H9 (cell line): Measurements from ENCODE around the gene RAP1B. TPM values are rescaled to one million over a fixed set of nuclear protein-coding genes. Genes with fewer than 3 reads are reported as not detected.

Experiments
- DNase-seq: peaks from one replicate; pipeline ENCODE4 v3.0.0-alpha.2; 2017
- H2AFZ ChIP-seq: one replicate; pipeline ENCODE4 v1.6.1; 2013; ENCODE audit warnings: mild to moderate bottlenecking, low read length, control low read depth, moderate library complexity
- H2AK5ac ChIP-seq: 2 replicates; pipeline ENCODE4 v1.6.1; 2013; ENCODE audit warnings: low read length, control low read depth, mixed read lengths; ENCODE audit not compliant: insufficient read length
- H2BK120ac ChIP-seq: one replicate; pipeline ENCODE4 v1.6.1; 2013; ENCODE audit warnings: low read depth, mild to moderate bottlenecking, low read length, control low read depth, inconsistent platforms; ENCODE audit not compliant: poor library complexity, severe bottlenecking
- H2BK12ac ChIP-seq: 2 replicates; pipeline ENCODE4 v1.6.1; 2013; ENCODE audit warnings: low read length, control low read depth, mixed read lengths, low read depth; ENCODE audit not compliant: insufficient read length
- H2BK15ac ChIP-seq: 2 replicates; pipeline ENCODE4 v1.6.1; 2013; ENCODE audit warnings: low read depth, low read length, control low read depth
- H2BK20ac ChIP-seq: one replicate; pipeline ENCODE4 v1.6.1; 2013; ENCODE audit warnings: low read depth, mild to moderate bottlenecking, low read length, control low read depth, inconsistent platforms; ENCODE audit not compliant: poor library complexity, severe bottlenecking
- H2BK5ac ChIP-seq: 2 replicates; pipeline ENCODE4 v1.6.1; 2013; ENCODE audit warnings: low read length, control low read depth, mixed read lengths; ENCODE audit not compliant: insufficient read length
- H3K14ac ChIP-seq: 2 replicates; pipeline ENCODE4 v1.6.1; 2013; ENCODE audit warnings: low read length, control low read depth; ENCODE audit not compliant: insufficient read depth
- H3K18ac ChIP-seq: 2 replicates; pipeline ENCODE4 v1.6.1; 2013; ENCODE audit warnings: low read depth, mild to moderate bottlenecking, mixed read lengths, low read length, control low read depth; ENCODE audit not compliant: insufficient read length
- H3K23ac ChIP-seq: 2 replicates; pipeline ENCODE4 v1.6.1; 2013; ENCODE audit warnings: low read length, control low read depth, mixed read lengths, low read depth; ENCODE audit not compliant: insufficient read length
- H3K23me2 ChIP-seq: 2 replicates; pipeline ENCODE4 v1.6.1; 2013; ENCODE audit warnings: low read depth, mild to moderate bottlenecking, mixed read lengths, low read length, control low read depth; ENCODE audit not compliant: insufficient read length, poor library complexity, severe bottlenecking
- H3K27ac ChIP-seq: 2 replicates; pipeline ENCODE4 v1.5.1; 2013; ENCODE audit warnings: low read length, control low read depth, mixed read lengths, low read depth; ENCODE audit not compliant: insufficient read length
- H3K27me3 ChIP-seq: 2 replicates; pipeline ENCODE4 v1.6.1; 2013; ENCODE audit warnings: low read length, control low read depth, inconsistent platforms; ENCODE audit not compliant: insufficient read depth
- H3K4ac ChIP-seq: 2 replicates; pipeline ENCODE4 v1.6.1; 2013; ENCODE audit warnings: low read depth, mild to moderate bottlenecking, control low read depth, inconsistent platforms, low read length, moderate library complexity
- H3K4me1 ChIP-seq: 2 replicates; pipeline ENCODE4 v1.6.1; 2013; ENCODE audit warnings: low read length, control low read depth, inconsistent platforms; ENCODE audit not compliant: insufficient read depth
- H3K4me2 ChIP-seq: 2 replicates; pipeline ENCODE4 v1.6.1; 2013; ENCODE audit warnings: low read length, control low read depth, mixed read lengths; ENCODE audit not compliant: insufficient read length, insufficient read depth
- H3K56ac ChIP-seq: 2 replicates; pipeline ENCODE4 v1.6.1; 2013; ENCODE audit warnings: low read depth, mild to moderate bottlenecking, mixed read lengths, low read length, control low read depth; ENCODE audit not compliant: insufficient read length
- H3K79me1 ChIP-seq: 2 replicates; pipeline ENCODE4 v1.6.1; 2013; ENCODE audit warnings: low read depth, mild to moderate bottlenecking, moderate library complexity, low read length, control low read depth, inconsistent platforms; ENCODE audit not compliant: insufficient read depth, poor library complexity, severe bottlenecking
- H3K79me2 ChIP-seq: 2 replicates; pipeline ENCODE4 v1.6.1; 2013; ENCODE audit warnings: low read length, control low read depth, inconsistent platforms; ENCODE audit not compliant: insufficient read depth
- H3K9ac ChIP-seq: 2 replicates; pipeline ENCODE4 v1.6.1; 2013; ENCODE audit warnings: low read length, control low read depth, mixed read lengths; ENCODE audit not compliant: insufficient read length; ENCODE audit errors: extremely low read depth
- H3K9me3 ChIP-seq: one replicate; pipeline ENCODE4 v1.6.1; 2013; ENCODE audit warnings: low read depth, low read length, inconsistent platforms; ENCODE audit not compliant: control insufficient read depth
- H3T11ph ChIP-seq: one replicate; pipeline ENCODE4 v1.6.1; 2013; ENCODE audit warnings: mild to moderate bottlenecking, low read length, control low read depth, inconsistent platforms
- H4K20me1 ChIP-seq: one replicate; pipeline ENCODE4 v1.6.1; 2013; ENCODE audit not compliant: control insufficient read depth, insufficient read length, insufficient read depth
- H4K5ac ChIP-seq: 2 replicates; pipeline ENCODE4 v1.6.1; 2013; ENCODE audit warnings: low read depth, mild to moderate bottlenecking, mixed read lengths, low read length, control low read depth; ENCODE audit not compliant: insufficient read length
- H4K8ac ChIP-seq: replicated peaks from 2 replicates; pipeline ENCODE4 v1.6.1; 2013; ENCODE audit warnings: low read length, control low read depth, mixed read lengths, low read depth; ENCODE audit not compliant: insufficient read length
- H4K91ac ChIP-seq: 2 replicates; pipeline ENCODE4 v1.6.1; 2013; ENCODE audit warnings: low read depth, mild to moderate bottlenecking, moderate library complexity, mixed read lengths, low read length, control low read depth; ENCODE audit not compliant: insufficient read length
- H3K27ac Mint-ChIP-seq, 3 experiments: 2 replicates in 2 of 3; 3 replicates in 1 of 3; pipeline ENCODE4 v1.8.0; 2020 to 2021; ENCODE audit warnings: mixed read lengths in 3 of 3, mild to moderate bottlenecking in 1 of 3, moderate library complexity in 1 of 3
- H3K27me3 Mint-ChIP-seq: 2 replicates; pipeline ENCODE4 v1.8.0; 2021; ENCODE audit warnings: low read depth, mild to moderate bottlenecking, moderate library complexity, mixed read lengths
- H3K36me3 Mint-ChIP-seq, 3 experiments: 2 replicates in 2 of 3; 3 replicates in 1 of 3; pipeline ENCODE4 v1.8.0; 2020 to 2021; ENCODE audit warnings: low read depth in 3 of 3, mixed read lengths in 3 of 3; ENCODE audit not compliant: insufficient read depth in 1 of 3
- H3K4me1 Mint-ChIP-seq, 2 experiments: 2 replicates each; pipeline ENCODE4 v1.8.0; 2020; ENCODE audit warnings: mixed read lengths in 2 of 2
- H3K4me3 Mint-ChIP-seq, 2 experiments: 2 replicates in 1 of 2; 3 replicates in 1 of 2; pipeline ENCODE4 v1.8.0; 2020 to 2021; ENCODE audit warnings: mild to moderate bottlenecking in 2 of 2, mixed read lengths in 2 of 2, moderate library complexity in 1 of 2
- H3K9me3 Mint-ChIP-seq, 2 experiments: 2 replicates in 1 of 2; 3 replicates in 1 of 2; pipeline ENCODE4 v1.8.0; 2020; ENCODE audit warnings: mild to moderate bottlenecking in 2 of 2, mixed read lengths in 2 of 2, moderate library complexity in 1 of 2
- WGBS: extraction: QIAGEN DNeasy Blood & Tissue Kit; methylation state at CpG from one replicate; pipeline ENCODE4 v1.1.7; 2013; ENCODE audit warnings: missing lambda C conversion rate, low lambda C conversion rate, mixed read lengths; ENCODE audit not compliant: insufficient read length; ENCODE audit errors: extremely low coverage; 5-methylcytosine and 5-hydroxymethylcytosine counted together
- total RNA-seq: library from RNA; stranded (reverse); gene quantifications from 2 replicates; pipeline ENCODE4 v1.2.1, GENCODE V29; 2021
- TF ChIP-seq, protein P1 (sequence below): fragments of 200-600 bp; sonication (generic); conservative IDR thresholded peaks from 3 replicates; pipeline ENCODE4 v1.8.0; 2021; ENCODE audit warnings: antibody characterized with exemption, mild to moderate bottlenecking

RAP1B gene
- total RNA-seq, 1 experiment from 2014 or later = 97.7 TPM

GRCh38 chr12:68602720-68603119 is 8.0 kb upstream of the RAP1B start:
- H4K91ac ChIP-seq = no peak overlapping the region
- no peak overlapping the region for H3K9ac ChIP-seq
- H2BK5ac ChIP-seq = no peak overlapping the region
- no peak overlapping the region for H3T11ph ChIP-seq
- H3K27me3 Mint-ChIP-seq = no peaks in the 10 kb centered on the region; the same call in 1 of the 2 replicates
- no peaks in the 10 kb centered on the region for H4K20me1 ChIP-seq
- H3K36me3 Mint-ChIP-seq = no peaks in the 10 kb centered on the region
- no peak overlapping the region for H2BK120ac ChIP-seq
- H2BK20ac ChIP-seq = no peak overlapping the region
- WGBS = no CpG with 5 or more reads among the region's 6 CpGs
- H3K23ac ChIP-seq = no peak overlapping the region
- TF ChIP-seq, protein P1, sequence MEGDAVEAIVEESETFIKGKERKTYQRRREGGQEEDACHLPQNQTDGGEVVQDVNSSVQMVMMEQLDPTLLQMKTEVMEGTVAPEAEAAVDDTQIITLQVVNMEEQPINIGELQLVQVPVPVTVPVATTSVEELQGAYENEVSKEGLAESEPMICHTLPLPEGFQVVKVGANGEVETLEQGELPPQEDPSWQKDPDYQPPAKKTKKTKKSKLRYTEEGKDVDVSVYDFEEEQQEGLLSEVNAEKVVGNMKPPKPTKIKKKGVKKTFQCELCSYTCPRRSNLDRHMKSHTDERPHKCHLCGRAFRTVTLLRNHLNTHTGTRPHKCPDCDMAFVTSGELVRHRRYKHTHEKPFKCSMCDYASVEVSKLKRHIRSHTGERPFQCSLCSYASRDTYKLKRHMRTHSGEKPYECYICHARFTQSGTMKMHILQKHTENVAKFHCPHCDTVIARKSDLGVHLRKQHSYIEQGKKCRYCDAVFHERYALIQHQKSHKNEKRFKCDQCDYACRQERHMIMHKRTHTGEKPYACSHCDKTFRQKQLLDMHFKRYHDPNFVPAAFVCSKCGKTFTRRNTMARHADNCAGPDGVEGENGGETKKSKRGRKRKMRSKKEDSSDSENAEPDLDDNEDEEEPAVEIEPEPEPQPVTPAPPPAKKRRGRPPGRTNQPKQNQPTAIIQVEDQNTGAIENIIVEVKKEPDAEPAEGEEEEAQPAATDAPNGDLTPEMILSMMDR = no peak
- H3K79me2 ChIP-seq = no peaks in the 10 kb centered on the region
- no peak overlapping the region for H2AK5ac ChIP-seq
- H4K5ac ChIP-seq = no peak overlapping the region
- no peak overlapping the region for H3K4me3 Mint-ChIP-seq
- H4K8ac ChIP-seq = no peak overlapping the region
- H2BK15ac ChIP-seq = no peak overlapping the region
- no peak overlapping the region for H2AFZ ChIP-seq
- no peaks in the 10 kb centered on the region for H3K79me1 ChIP-seq
- no peak overlapping the region for H3K56ac ChIP-seq
- H3K27me3 ChIP-seq = no peaks in the 10 kb centered on the region
- H3K4ac ChIP-seq = no peak overlapping the region
- DNase-seq = no peak
- peaks cover 2 to 4% of the 10 kb centered on the region in 2 experiments for H3K4me1 Mint-ChIP-seq
- H3K4me2 ChIP-seq = no peak overlapping the region
- H3K4me1 ChIP-seq = no peaks in the 10 kb centered on the region; the same call in 1 of the 2 replicates
- H2BK12ac ChIP-seq = no peak overlapping the region
- no peaks in the 10 kb centered on the region for H3K9me3 Mint-ChIP-seq
- H3K23me2 ChIP-seq = no peaks in the 10 kb centered on the region
- H3K9me3 ChIP-seq = no peaks in the 10 kb centered on the region
- H3K27ac ChIP-seq = no peak overlapping the region
- H3K14ac ChIP-seq = no peak overlapping the region
- H3K27ac Mint-ChIP-seq = peak overlapping the region in 1 of 3 experiments; percentile 28; a peak in 1 of 7 replicates
- no peak overlapping the region for H3K18ac ChIP-seq
